NCI-H82 (cell line): Measurements from ENCODE around the gene ZFPM1.

ENCODE experiments used
- DNase-seq: peaks from one replicate; lab custom pipeline; 2025; lab: John Stamatoyannopoulos, UW

ZFPM1 gene

DNA sequence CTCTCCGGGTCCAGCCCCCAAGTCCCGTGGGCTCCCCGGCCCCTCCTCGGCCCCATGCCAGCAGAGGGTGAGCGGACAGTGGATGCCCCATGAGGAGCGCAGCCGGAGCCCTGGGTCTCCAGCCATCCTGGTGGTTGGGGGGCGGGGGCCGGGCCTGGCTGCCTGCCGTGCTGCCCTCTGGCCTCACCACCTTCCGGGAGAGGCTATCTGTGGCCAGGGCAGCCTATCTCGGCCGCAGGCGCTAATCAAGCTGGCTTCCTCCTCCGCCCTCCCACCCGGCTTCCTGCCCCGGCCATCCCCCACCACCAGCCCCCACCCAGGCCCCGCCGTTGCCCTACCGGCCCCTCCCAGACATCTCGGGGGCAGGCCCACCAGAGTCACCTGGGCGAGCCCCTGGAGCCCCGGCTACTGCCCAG is 46.8 kb downstream of the ZFPM1 start:
- no peak for DNase-seq

DNA sequence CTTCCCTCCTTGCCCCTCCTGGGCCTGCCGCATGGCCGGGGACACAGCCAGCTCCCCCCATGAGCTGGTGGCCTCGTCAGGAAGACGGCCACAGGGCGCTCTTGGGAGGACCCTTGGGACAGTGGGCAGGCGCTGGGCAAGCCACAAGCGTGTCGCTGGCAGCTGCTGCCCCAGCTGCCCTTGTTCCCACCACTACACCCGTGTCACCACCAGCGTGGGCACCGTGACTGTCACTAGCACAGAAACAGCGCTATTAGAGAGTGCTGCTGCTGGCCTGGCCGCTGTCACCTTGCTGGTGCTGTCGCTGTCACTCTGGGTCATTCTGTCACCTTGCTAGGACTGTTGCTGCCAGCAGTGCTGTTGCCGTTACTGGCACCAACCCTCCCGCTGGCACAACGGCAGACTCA is 47.2 kb downstream of the ZFPM1 start:
- DNase-seq, result no peak

DNA sequence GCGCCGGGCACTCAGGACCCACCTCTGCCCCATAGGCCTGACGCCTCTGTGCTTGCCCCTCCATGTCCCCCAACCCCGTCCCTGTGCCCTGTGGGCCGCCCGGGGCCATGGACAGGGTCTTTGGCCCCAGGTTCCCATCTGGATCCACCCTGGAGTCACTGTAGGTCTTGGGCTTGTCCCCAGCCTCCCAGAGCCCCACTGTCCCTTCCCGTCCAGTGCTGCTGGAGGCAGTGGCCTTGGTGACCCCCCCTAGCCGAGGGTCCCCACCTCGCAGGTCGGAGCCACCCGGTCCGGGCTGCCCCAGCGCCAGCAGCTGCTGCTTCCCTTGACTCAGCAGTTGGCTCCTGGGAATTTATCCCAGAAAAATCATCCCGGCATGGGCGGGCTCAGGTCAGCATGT is 49.3 kb downstream of the ZFPM1 start:
- DNase-seq, result no peak

DNA sequence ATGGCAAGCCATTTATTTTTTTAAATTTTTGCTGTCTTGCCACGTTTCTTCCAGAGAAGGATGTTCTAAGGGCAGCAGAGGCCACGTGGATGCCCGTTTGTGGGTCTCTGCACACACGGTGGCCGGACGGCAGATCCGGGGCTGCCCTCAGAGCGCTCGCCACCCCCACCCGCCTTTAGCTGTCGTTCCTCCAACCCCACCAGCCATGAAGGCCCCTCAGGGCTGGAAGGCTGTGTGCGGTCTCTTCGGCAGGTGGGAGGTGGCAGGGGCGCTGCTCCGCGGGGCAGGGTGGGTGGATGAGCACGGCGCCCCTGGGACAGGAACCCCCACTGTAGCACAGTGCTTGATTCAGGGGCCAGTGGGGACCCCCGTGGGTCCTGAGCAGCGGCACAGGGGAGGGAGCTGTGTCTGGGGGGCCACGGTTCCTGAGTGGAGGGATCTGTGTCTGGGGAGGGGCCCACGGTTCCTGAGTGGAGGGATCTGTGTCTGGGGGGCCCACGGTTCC is 49.7 kb downstream of the ZFPM1 start:
- DNase-seq, result no peak

DNA sequence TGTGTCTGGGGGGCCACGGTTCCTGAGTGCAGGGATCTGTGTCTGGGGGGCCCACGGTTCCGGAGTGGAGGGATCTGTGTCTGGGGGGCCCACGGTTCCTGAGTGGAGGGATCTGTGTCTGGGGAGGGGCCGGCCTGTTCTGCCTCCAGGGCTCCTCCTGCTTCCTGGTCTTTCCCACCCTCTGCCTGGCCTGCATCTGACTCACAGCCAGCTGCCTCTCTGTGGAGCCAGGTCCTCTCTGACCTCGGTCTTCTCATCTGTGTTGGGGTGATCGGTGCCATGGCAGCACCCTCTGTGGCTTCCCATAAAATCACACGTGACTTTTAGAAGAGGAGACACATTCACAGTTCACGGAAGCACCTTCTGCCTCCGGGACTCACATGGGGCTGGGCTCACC is 50.3 kb downstream of the ZFPM1 start:
- DNase-seq, result no peak

DNA sequence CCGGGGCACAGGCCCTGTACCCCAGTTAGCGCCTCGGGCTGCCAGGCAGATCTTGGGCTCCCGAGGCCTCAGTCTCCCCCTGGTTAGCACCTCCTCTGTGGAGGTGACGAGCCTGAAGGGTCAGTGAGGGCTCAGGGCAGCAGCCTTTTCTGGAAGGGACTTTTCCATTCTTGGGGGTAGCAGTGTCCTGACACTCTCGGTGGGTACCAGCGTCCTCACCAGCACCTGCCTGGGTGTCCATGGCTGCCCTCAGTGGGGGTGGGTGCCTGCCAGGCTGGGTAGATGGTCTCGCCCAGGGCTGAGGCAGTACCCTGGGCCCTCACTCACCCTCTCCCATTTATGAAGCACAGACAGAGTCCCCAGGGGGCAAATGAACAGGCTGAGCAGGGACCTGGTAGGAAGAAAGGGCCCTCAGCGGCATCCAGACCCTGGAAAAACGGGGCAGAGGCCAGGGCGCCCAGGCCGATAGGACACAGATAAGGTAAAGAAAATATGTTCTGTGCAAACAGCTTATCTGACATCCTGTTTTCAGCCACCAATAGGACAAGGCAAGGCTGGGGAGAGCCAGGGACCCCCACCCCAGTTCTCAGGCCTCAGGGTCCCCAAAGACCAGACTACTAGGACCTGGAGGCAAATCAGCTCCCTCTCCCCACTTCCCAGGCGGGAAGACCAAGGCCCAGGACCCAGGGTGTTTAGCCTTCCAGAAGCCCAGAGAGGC is 50.9 kb downstream of the ZFPM1 start:
- DNase-seq, result no peak

DNA sequence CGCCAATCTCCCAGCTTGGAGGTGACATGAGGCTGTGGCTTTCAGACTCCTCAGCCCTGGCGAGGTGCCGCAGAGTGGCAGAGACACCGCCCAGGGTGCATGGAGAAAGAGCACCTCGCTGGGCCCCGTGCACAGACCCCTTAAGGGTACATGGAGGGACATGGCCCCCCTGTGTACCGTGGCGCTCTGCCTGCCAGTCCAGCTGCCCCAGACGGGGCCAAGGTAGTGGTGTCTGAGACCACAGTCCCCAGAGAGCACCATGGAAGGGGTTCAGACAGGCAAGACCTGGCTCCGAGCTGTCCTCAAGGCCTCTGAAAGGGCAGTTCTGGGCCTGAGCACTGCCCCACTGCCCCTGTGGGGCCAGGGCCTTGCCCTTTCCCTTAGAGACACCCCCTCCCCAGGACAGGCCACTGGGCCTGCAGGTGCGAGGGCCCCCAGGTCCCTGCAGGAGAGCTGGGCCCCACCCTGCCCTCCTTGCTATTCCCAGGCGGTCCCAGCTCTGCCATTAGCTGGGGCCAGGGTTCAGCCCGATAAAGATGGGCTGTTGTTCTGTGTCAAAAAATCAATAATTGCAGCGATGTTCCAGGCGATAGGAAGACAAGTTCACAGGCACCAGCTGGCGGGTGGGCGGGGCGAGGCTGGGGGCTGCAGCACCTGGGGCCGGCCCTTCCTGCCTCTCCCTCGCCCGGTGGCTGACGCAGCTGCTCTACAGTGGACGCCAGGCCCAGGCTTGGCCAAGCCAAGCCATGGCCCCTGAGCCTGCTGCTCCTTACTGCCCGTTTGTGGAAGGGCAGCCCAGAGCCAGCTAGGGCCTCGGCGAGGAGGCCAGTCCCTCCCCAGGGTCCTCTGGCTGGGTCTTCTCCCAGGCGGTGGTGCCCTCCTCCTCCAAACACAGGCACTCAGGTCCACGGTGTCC is 51.7 kb downstream of the ZFPM1 start:
- DNase-seq, result peak; percentile 40

DNA sequence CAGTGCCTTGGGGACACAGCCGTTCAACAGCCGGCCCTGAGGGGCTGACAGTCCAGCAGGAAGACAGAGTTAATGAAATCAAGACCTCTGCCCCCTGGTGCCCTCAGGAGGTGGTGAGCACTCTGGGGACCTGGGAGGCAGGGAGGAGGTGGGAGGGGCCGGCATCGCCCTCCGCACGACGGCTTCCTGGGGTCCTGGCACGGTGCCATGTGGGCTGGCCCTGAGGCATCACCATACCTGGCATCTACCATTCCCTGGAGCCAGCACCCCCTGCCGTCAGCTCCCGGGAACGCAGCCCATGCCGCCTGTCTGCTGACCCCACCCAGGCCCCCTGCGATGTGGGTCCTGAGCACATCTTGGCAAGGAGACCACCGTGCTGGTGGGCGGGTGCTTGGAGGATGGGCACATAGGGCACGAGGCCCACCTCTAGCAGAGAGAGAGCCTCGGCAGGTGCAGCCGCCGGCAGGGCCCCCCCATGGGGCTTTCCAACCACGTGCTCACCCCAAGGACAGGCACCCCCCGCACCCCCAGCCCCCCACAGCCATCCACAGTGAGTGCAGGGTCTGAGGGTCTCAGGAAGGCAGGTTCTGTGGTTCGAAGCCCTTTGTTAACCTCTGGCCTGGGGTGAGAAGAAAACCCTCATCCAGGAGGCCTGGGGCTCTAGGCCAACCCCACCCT is 52.5 kb downstream of the ZFPM1 start:
- DNase-seq, result peak; percentile 67

DNA sequence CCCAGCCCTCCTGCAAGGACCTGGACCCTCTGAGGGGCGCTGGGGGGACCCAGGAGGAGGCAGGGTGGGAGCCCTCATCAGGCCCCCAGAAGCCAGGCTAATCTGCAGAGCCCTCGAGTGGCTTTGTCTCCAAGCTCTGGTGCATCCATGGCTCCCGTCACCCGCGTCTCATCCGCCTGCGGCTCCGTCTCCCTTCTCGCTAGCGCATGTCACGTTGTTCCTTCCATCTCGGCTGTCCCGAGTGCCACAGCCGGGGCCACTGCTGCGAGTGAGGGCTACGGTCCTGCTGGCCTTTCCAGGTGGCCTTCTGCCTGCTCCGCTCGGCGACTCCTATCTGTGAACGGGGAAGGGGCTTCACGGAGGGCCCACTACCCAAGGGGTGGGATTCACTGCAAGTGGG is 53.6 kb downstream of the ZFPM1 start:
- no peak for DNase-seq

DNA sequence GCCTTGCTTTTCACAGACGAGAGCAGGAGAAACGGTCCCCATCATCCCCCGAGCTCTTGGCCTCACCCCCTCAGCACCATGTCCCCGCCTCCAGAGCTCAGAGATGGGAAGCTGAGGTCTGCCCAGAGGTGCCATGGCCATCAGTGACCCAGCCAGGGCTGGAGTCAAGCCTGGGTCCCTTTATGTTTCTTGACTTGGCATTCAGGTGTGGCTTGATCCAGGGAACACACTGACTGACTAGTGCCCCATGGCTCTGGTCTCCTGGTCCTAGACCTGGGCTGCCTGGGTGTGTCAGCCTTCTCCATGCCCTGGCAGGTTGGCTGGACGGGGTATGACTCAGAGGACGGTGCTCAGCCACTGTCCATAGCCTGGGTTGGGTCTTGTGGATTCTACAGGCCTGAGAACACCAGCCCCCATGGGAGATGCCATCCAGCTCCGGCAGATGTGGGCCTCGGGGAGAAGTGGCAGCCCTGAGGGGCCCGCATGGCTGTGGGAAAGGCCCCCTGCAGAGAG is 54.2 kb downstream of the ZFPM1 start:
- DNase-seq, result no peak

DNA sequence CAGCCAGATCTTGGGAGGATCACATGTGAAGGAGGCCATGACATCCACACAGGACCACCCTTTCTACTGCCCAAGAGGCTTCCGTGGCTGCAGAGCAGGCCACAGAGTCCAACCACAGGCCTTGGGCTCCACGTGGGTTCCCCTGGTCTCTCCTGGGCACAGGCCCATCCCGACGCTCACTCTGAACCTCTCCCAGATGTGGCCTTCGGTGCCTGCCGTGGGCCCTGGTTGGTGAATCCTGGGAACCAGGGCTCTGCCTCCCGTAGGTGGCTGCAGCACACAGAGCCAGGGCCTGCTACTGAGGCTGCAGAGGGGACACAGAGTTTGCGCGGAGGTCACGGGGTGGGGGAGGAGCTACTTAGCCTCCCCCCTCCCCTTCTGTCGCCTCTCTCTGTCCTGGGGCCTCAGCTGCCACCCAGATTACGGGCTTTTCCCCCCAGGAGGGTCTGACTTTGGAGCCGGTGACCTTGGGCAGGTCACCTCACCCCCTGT is 55.3 kb downstream of the ZFPM1 start:
- no peak for DNase-seq

DNA sequence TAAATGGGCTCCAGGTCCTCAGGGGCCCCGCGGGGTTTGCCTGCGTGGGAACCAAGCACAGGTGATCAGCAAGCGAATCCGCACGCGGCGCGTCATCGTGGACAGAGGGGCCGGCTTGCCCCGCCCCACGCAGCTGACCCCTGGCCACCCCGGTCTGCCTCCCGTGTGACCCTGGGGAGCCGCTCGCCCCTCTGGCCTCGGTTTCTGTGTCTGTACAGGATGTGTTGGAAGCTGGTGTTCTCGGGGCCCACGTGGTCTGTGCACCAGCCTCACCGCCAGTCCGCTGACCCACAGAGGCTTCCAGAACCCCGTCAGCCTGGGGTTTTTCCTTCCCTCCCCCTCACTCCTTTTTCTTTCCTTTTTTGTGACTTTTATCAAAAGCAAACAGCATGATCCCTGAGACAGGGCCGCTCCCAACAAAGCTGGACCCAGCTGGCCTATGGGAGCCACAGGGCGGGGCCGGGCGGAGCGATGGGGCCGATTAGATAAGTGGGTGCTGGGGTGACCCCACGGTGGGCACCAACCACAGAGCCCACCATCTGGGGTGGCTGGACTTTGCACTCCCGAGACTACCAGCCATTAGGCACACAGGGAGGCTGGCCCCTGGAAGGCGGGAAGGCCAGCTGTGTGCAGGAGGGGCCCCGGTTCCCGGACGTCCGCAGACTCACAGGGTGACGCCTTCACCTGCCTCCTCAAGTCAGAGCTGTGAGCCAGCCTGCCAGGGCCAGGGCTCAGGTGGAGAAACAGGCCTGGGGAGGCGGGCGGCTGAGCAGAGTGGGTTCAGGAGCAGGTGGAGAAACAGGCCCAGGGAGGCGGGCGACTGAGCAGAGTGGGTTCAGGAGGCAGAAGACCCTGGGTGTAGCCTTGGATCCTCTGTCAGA is 56.0 kb downstream of the ZFPM1 start:
- no peak for DNase-seq

DNA sequence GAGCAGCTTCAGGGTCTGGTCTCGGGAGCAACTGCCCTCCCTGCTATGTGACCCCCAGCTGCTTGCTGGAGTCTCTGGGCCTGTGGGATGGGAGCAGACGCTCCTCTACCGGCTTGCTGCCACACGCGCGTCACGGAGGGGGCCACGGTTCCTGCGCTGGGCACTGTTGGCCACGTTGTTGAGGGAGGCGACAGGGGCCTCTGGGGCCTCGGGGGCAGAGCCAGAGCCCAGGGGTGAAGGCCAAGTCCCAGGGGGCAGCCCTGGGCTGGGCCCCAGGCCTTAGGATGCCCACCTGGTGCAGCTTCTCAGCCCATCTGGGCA is 56.6 kb downstream of the ZFPM1 start:
- DNase-seq, result no peak

DNA sequence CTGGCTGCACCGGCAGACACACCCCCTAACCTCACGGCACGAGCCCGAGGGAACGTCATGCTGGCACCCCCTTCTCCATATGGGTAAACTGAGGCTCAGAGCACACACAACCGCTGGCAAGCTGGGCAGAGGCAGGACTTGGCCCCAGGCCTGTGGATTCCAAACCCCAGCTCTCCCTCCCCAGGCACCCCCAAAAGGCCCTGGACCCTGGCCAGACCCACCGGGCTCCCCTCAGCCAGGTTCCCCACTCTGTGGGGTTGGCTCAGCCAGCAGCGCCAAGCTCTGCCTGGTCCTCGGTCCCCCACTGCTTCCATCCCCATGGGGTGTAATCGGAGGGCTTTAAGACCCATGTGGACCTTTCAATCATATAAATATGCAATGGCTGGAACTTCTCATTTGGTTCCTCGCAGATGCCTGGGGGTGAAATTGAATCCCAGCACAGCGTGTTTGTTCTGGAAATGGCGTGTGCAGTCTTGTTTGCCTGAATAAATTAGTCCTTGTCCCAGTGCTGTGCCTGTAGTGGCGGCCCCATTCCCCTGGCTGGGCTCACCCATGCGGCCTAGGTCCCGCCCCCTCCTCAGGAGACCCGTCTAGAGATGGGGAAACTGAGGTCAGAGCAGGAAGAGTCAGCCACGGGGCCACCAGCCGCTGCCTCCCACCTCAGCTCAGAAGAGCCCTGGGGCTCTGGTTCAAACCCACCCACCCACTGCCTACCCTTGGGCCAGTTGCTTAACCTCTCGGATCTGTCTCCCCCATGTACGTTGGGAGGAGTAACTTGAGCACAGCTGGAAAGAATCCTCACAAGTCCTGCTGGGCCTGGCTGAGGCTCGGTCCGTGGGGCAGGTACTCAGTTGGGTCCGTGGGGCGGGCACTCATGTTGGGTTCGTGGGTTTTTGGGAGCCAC is 57.3 kb downstream of the ZFPM1 start:
- no peak for DNase-seq

DNA sequence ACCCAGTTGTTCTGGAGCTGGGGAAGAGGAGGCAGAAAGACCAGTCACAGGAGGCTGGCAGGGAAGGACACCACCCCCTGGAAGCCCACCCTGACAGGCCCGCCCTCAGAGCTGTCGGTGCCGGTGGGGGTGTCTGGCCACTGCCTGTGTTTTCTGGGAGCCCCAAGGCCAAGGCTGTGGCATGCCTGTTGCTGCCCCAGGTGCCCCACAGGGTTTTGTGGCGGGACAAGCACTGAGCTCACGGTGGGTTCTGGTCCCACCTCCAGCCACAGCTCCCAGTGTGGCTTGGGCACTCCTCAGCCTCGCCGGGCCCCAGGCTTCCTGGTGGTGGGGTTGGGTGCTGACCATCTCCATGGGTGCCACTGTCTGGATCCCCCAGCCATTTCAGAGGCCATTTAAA is 58.0 kb downstream of the ZFPM1 start:
- no peak for DNase-seq

DNA sequence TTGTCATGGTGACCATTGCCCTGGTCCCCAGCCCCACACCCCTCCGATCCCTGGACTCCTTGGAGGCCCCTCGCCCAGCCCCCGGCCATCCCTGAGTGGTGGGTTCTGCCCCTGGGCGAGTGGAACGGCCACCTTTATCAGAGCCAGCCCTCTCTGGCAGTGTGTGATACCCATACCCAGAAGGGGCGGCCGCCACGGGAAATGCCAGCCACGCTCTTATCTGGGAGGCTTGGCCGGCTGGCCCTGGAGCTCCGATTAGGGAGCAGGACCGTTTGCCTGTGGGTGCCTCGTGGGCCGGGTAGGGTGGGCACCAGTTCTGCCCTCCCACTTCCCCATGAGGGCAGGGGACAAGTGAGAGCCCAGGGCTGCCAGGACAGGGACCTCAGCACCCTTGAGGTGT is 58.8 kb downstream of the ZFPM1 start:
- DNase-seq, result no peak

DNA sequence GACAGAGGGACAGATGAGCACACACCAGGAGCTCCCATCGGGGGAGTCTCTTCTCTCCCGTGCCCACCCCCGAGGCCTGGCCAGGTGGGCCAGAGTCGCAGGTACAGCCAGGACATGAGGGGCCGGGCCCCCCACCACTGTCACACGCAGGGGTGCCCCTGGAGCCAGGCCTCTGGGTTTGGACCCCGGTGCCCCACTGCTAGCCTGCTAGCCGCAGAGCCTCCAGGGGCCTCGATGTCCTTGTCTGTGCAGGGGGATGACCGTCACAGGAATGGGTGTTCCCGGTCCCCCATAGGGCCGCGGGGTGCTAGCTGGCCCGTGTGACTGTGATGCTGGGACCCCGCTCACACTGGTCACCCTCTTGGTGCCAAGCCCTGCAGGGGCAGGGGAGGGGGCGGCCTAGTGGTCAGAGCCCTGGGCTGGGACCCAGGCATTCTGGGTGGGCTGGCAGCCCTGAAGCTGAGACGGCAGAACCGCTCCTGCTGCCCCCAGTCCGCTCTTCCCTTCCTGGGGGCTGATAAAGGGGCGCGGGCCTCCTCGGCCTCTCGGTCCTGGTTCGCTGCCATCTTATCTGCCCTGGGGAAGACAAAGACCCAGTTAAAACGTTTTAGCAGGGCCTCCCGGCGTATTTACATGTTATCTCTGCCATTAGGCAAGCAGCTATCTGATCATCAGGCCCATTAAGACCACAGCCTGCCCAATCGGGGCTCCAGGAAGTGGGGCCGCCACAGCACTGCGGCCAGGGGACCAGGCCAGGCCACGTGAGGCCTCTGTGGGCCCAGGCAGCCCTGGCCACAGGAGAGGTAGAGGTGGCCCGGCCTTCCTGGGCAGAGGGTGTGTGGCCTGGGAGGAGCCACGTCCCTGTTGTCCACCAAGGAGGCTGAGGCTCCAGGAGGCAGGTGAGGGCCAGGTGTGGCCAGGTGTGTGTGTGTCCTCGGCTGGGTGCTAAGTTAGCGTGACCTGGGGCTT is 59.9 kb downstream of the ZFPM1 start:
- DNase-seq, result no peak

DNA sequence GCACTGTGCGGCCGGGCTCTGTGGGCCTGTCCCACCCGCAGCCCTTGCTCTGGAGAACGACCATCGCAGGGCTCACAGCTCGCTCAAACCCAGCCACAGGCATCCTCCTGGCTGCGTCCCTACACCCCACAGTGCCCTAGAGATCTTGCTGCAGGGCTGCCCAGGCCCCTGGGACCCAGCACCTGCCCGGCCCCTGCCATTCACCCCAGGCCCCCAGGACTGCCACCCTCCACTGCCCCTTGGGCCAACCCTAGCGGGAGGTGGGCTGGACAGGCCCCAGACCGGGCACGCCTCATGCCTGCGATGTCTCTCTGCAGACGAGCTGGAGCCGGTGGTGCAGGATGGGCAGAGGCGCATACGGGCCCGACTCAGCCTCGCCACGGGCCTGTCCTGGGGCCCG is 61.0 kb downstream of the ZFPM1 start:
- no peak for DNase-seq
